HG02973 (cell line): Measurements from ENCODE around the gene VASH1.
A peak's percentile ranks its signal among the peaks of the same experiment; 100 is the strongest.
"Not testable (repeated sequence)": the region's sequence is repeated elsewhere in the genome, so short reads cannot be mapped to it uniquely, and the experiment has no call there.

ENCODE experiments used
- ATAC-seq: cut with Tn5 transposase; IDR thresholded peaks from one replicate; pipeline ENCODE4 v1.9.1; 2021; ENCODE audit warnings: moderate library complexity; ENCODE audit not compliant: unreplicated experiment

The VASH1 gene

GRCh38 chr14:76761136-76761959 is at the start of gene VASH1:
TSS of gene VASH1 (plus strand) at chr14:76761468. CDS start at chr14:76762822, 1,354 bp downstream.
- ATAC-seq, result peak; percentile 73

- no peak for ATAC-seq
Observed at GRCh38 chr14:76713121-76713520, 48.1 kb upstream of the VASH1 start.

GRCh38 chr14:76714470-76714869 is 46.8 kb upstream of the VASH1 start:
- ATAC-seq, result no peak

- no peak for ATAC-seq
Observed at GRCh38 chr14:76715101-76715500, 46.2 kb upstream of the VASH1 start.

- no peak for ATAC-seq
Observed at GRCh38 chr14:76715511-76716081, 45.7 kb upstream of the VASH1 start.

GRCh38 chr14:76716285-76716684 is 45.0 kb upstream of the VASH1 start:
- no peak for ATAC-seq

GRCh38 chr14:76717508-76718290 is 43.6 kb upstream of the VASH1 start:
- ATAC-seq, result no peak

GRCh38 chr14:76718306-76719040 is 42.8 kb upstream of the VASH1 start:
- no peak for ATAC-seq

- ATAC-seq, result no peak
Observed at GRCh38 chr14:76719666-76720065, 41.6 kb upstream of the VASH1 start.

GRCh38 chr14:76720382-76720813 is 40.9 kb upstream of the VASH1 start:
- no peak for ATAC-seq

- not testable (repeated sequence) for ATAC-seq
Observed at GRCh38 chr14:76721506-76721905, 39.8 kb upstream of the VASH1 start.

- no peak for ATAC-seq
Observed at GRCh38 chr14:76724651-76725550, 36.4 kb upstream of the VASH1 start.

- ATAC-seq, result no peak
Observed at GRCh38 chr14:76726551-76726970, 34.7 kb upstream of the VASH1 start.

GRCh38 chr14:76727384-76727783 is 33.9 kb upstream of the VASH1 start:
- no peak for ATAC-seq

GRCh38 chr14:76727901-76728300 is 33.4 kb upstream of the VASH1 start:
- no peak for ATAC-seq

- ATAC-seq, result no peak
Observed at GRCh38 chr14:76729258-76729657, 32.0 kb upstream of the VASH1 start.

- ATAC-seq, result no peak
Observed at GRCh38 chr14:76729953-76730505, 31.2 kb upstream of the VASH1 start.

- ATAC-seq, result not testable (repeated sequence)
Observed at GRCh38 chr14:76734501-76734900, 26.8 kb upstream of the VASH1 start.

GRCh38 chr14:76736514-76736913 is 24.8 kb upstream of the VASH1 start:
- ATAC-seq, result no peak

- ATAC-seq, result no peak
Observed at GRCh38 chr14:76741074-76741473, 20.2 kb upstream of the VASH1 start.
